Esophagus (tissue), 2 donors: ENCODE results near the gene MRPL22. TPM values are rescaled to one million over a fixed set of nuclear protein-coding genes. Genes with fewer than 3 reads are reported as not detected.
"Not testable (repeated sequence)": the region's sequence is repeated elsewhere in the genome, so short reads cannot be mapped to it uniquely, and the experiment has no call there.

Source experiments
- H3K27ac ChIP-seq, 2 donors: one replicate each; pipeline ENCODE4 v1.5.1; 2013; ENCODE audit warnings: low read depth in 2 of 2, mild to moderate bottlenecking in 2 of 2, inconsistent platforms in 1 of 2, low read length in 1 of 2, moderate library complexity in 1 of 2
- H3K27me3 ChIP-seq, 2 donors: one replicate each; pipeline ENCODE4 v1.6.1; 2013; ENCODE audit warnings: low read length in 2 of 2, control low read depth in 1 of 2, mild to moderate bottlenecking in 1 of 2; ENCODE audit not compliant: insufficient read depth in 2 of 2, control insufficient read depth in 1 of 2
- H3K36me3 ChIP-seq, 2 donors: one replicate each; pipeline ENCODE4 v1.6.1; 2013; ENCODE audit warnings: low read length in 1 of 2; ENCODE audit not compliant: control insufficient read depth in 2 of 2, insufficient read depth in 2 of 2
- H3K4me1 ChIP-seq, 2 donors: one replicate each; pipeline ENCODE4 v1.6.1; 2013; ENCODE audit warnings: low read length in 1 of 2; ENCODE audit not compliant: control insufficient read depth in 2 of 2, insufficient read depth in 2 of 2
- H3K4me3 ChIP-seq, 2 donors: one replicate each; pipeline ENCODE4 v1.5.1; 2013; ENCODE audit warnings: low read length in 2 of 2, mild to moderate bottlenecking in 2 of 2, low read depth in 1 of 2, moderate library complexity in 1 of 2
- H3K9me3 ChIP-seq, 2 donors: one replicate each; pipeline ENCODE4 v1.6.1; 2013; ENCODE audit warnings: mild to moderate bottlenecking in 2 of 2, low read depth in 1 of 2, low read length in 1 of 2, moderate library complexity in 1 of 2; ENCODE audit not compliant: control insufficient read depth in 2 of 2, insufficient read depth in 1 of 2
- WGBS, 2 donors: extraction: QIAGEN DNeasy Blood & Tissue Kit; methylation state at CpG; one replicate each; pipeline ENCODE4 v1.1.7; 2013; 5-methylcytosine and 5-hydroxymethylcytosine counted together
- polyA plus RNA-seq, 2 donors: library from polyadenylated mRNA; stranded (reverse); fragments of 200-250 nt; gene quantifications; one replicate each; pipeline ENCODE4 v1.2.3, GENCODE V29; 2013
- donor health status: healthy with polysubstance abuse.
- donor health status: Bipolar disorder and iron deficiency.

MRPL22 gene
- polyA plus RNA-seq, 2 donors, result 45.6 to 53.9 TPM

GRCh38 chr5:154901913-154902312 is 39.0 kb upstream of the MRPL22 start:
- H3K27ac ChIP-seq, result no peak overlapping the region
- H3K36me3 ChIP-seq, result peaks cover 9 to 13% of the 10 kb centered on the region in 2 donors
- no peaks in the 10 kb centered on the region for H3K4me1 ChIP-seq
- no peak overlapping the region for H3K4me3 ChIP-seq
- WGBS, 2 donors, result 82 to 93% methylated on average over 6 of the region's 6 CpGs
- H3K27me3 ChIP-seq, result no peaks in the 10 kb centered on the region
- no peaks in the 10 kb centered on the region for H3K9me3 ChIP-seq

- not testable (repeated sequence) for H3K36me3 ChIP-seq, H3K4me1 ChIP-seq, H3K4me3 ChIP-seq, H3K27me3 ChIP-seq, H3K9me3 ChIP-seq, H3K27ac ChIP-seq
- WGBS, 2 donors, result 89 to 90% methylated on average over 7 of the region's 7 CpGs
Measured at GRCh38 chr5:154905601-154906000, 35.3 kb upstream of the MRPL22 start.

DNA sequence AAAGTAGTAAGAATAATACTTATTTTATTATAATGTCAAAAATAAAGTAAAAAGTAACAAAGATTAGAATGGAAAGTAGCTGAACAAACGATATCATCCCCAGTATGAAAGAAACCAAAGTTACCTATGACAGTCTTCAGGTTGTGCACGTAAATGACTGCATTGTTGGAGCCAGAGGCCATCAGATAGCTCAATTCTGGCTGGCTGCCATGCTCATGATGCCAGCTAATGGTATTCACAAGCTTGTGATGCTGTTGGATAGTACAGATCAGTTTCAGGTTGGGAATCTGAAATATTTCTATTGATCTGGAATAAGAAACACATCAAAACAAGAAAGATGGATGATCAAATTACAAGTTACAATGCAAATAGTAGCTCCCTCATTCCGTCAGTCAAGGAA is 24.0 kb upstream of the MRPL22 start:
- no peaks in the 10 kb centered on the region for H3K4me1 ChIP-seq
- no peak overlapping the region for H3K27ac ChIP-seq
- WGBS, 2 donors, result 83 to 84% methylated on average over 3 of the region's 3 CpGs
- H3K27me3 ChIP-seq, result no peaks in the 10 kb centered on the region
- H3K9me3 ChIP-seq, result no peaks in the 10 kb centered on the region
- no peak overlapping the region for H3K4me3 ChIP-seq
- peaks cover 2 to 7% of the 10 kb centered on the region in 2 donors for H3K36me3 ChIP-seq

DNA sequence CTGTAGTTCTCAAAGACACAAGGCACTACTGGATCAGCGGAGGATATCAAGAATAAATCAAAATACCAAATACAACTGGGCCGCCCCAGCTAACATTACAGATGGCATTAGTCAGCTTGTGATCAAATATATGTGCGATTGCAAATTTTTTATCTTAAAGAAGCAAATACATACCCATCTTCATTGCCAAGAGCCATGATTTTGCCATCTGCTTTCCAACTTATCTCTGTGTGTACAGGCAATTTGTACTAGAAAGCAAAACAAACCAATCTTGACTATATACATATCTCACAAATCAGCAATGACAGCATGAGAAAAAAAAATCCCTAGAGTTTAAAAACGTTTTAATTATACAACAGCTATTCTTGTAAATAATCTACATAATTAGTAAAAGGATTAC is 23.1 kb upstream of the MRPL22 start:
- 79 to 82% methylated on average over 4 of the region's 4 CpGs for WGBS, 2 donors
- Histone ChIP-seq H3K27ac (no peak overlapping the region), H3K27me3 (no peaks in the 10 kb centered on the region), H3K36me3 (peaks cover 0 to 6% of the 10 kb centered on the region in 2 donors), H3K4me3 (no peak overlapping the region), H3K9me3 (no peaks in the 10 kb centered on the region), H3K4me1 (no peaks in the 10 kb centered on the region)

- no peaks in the 10 kb centered on the region for H3K9me3 ChIP-seq
- H3K27ac ChIP-seq, result no peak overlapping the region
- H3K4me1 ChIP-seq, result no peaks in the 10 kb centered on the region
- peaks cover 0 to 3% of the 10 kb centered on the region in 2 donors for H3K36me3 ChIP-seq
- no peak overlapping the region for H3K4me3 ChIP-seq
- WGBS, 2 donors, result 92% methylated on average over 7 of the region's 7 CpGs
- H3K27me3 ChIP-seq, result no peaks in the 10 kb centered on the region
Measured at GRCh38 chr5:154923441-154924430, 17.1 kb upstream of the MRPL22 start.

DNA sequence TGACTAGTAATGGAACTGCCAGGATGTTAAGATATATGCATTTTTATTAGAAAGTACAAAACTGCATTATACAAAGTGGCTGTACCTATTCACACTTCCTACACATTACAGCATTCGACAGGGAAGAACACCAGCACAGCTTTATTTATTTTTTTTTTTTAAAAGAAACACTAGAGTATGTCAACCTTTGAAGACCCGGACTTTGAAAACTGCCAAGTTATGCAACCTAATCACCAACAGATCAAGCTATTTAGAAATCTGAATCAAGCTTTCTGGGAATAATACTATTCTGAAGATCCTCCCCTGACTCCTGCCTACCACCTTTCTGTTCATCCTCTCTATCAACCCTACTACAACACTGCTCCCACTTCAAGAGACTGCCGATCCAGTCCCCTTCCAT is 7.3 kb upstream of the MRPL22 start:
- WGBS, 2 donors, result 83 to 87% methylated on average over 3 of the region's 3 CpGs
- Histone ChIP-seq H3K4me3 (no peak overlapping the region), H3K27ac (no peak overlapping the region), H3K9me3 (no peaks in the 10 kb centered on the region), H3K27me3 (no peaks in the 10 kb centered on the region), H3K4me1 (peaks cover 0 to 5% of the 10 kb centered on the region in 2 donors), H3K36me3 (peaks cover 0 to 3% of the 10 kb centered on the region in 2 donors)

- Histone ChIP-seq H3K4me3 (no peak overlapping the region), H3K9me3 (no peaks in the 10 kb centered on the region), H3K27ac (no peak overlapping the region), H3K36me3 (peaks cover 0 to 3% of the 10 kb centered on the region in 2 donors), H3K27me3 (no peaks in the 10 kb centered on the region), H3K4me1 (peaks cover 0 to 5% of the 10 kb centered on the region in 2 donors)
Measured at GRCh38 chr5:154934881-154935280, 6.0 kb upstream of the MRPL22 start.

- Histone ChIP-seq H3K9me3 (no peaks in the 10 kb centered on the region), H3K4me1 (peaks cover 0 to 5% of the 10 kb centered on the region in 2 donors), H3K36me3 (no peaks in the 10 kb centered on the region), H3K27ac (peak overlapping the region; percentile 22 to 69), H3K4me3 (peak overlapping the region; percentile 83 to 93), H3K27me3 (no peaks in the 10 kb centered on the region)
- 15 to 19% methylated on average over 11 of the region's 11 CpGs for WGBS, 2 donors
Measured at GRCh38 chr5:154937186-154937717, 3.6 kb upstream of the MRPL22 start.

DNA sequence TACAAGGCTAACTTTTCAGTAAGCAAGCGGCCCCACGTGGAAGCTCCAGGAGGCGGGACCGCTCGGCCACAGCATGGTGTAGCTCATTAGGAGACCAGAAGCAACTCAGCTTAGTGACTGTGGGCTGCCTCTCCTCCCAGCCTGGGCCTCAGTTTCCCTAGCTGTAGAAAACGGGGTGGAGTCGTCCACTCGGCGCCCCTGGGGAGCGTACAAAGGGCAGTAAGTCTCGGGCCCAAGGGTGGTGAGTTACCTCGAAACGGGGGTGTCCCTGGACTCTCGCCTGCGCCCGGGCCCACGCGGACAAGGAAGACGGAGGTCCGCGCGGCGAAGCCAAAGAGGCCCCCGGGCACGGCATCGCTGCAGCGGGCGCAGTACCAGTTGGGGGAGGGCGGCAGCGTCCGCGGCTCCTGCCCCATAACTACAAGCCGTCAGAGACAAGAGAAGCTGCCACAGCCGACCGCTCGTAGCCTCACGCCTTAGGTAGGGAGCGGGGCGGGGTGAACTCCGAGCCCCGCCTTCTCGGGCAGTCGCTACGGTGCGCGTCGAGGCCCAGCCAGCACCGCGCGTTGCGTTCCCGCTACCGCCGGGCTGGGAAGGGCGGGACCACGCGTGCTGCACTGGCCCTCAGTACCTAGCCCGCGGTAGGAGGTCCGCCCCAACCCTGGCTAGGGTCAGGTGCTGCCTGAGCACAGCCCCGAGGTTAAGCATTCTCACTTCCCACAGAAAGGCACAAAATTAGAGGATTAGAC is 3.0 kb upstream of the MRPL22 start, which contains the start of gene GEMIN5:
TSS of gene GEMIN5 (minus strand) at position 494 of the 749 bp plus-strand sequence. CDS start at position 416, 78 bp downstream.
- H3K9me3 ChIP-seq, result no peaks in the 10 kb centered on the region
- 0% methylated on average over 59 to 61 of the region's 61 CpGs for WGBS, 2 donors
- peak within 1 kb of the TSS; percentile 83 to 93 for H3K4me3 ChIP-seq
- H3K4me1 ChIP-seq, result peaks cover 0 to 5% of the 10 kb centered on the region in 2 donors
- H3K36me3 ChIP-seq, result no peaks in the 10 kb centered on the region
- no peaks in the 10 kb centered on the region for H3K27me3 ChIP-seq
- H3K27ac ChIP-seq, result peak within 1 kb of the TSS; percentile 22 to 71
